Left lobe of liver (tissue), 2 donors: ENCODE results near the gene PAGE2B. TPM values are rescaled to one million over a fixed set of nuclear protein-coding genes. Genes with fewer than 3 reads are reported as not detected.
"Not testable (repeated sequence)": the region's sequence is repeated elsewhere in the genome, so short reads cannot be mapped to it uniquely, and the experiment has no call there.

Experiments
- ATAC-seq: fragments of 200-7000 bp; cut with Tn5 transposase; one replicate; pipeline ENCODE4 v1.9.1; 2020; ENCODE audit warnings: mild to moderate bottlenecking, moderate library complexity
- DNase-seq: peaks from one replicate; pipeline ENCODE4 v3.0.0-alpha.2; 2020; ENCODE audit warnings: low spot score
- total RNA-seq: library from RNA; stranded (reverse); gene quantifications from one replicate; pipeline ENCODE4 v1.2.1, GENCODE V29; 2021
- donor health status: DM: no; HTN: no; CAD: no; lungs with moderate emphysema.
- donor health status: DM: no; HTN: yes; CAD: no.

PAGE2B gene
- total RNA-seq, 1 donor from 2014 or later = not detected

DNA sequence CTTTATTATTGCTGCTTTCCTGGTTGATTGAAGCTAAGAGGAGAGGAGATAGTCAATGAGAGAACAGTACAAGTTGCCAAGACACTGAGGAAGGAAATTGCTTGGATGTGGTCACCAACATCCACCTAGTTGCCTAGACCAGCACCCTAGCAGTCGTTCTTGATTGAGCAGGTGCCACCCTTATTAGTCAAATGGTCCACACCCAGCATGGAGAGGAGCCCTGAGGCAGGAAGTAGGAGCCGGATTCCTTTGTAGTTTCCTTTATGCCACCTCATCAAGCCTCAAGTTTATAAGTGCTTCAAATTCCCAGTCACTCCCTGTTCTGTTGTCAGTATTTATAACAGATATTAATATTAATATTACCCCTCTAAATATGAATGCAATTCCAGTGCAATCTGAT, 33.1 kb downstream of the PAGE2B start:
- ATAC-seq (no peak), DNase-seq (no peak)

DNA sequence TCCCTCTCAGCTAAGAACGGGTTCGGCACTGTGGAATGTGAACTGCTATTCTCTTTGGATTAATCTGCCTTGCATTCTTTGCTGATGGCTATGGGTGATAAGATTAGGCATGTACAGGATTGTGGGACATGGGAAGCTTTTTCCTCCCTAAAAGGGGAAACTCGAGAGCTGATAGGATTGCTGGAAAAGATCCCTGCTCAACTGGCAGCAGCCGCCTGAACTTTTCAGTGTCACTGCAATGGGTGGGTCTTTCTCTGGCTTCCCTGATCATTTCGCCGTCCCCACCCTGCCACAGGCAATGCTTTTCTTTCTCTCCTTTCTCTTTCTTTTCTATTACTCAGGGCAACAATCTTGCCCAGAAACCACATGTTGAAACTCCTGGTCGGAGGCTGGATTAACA, 34.5 kb downstream of the PAGE2B start:
- no peak for ATAC-seq
- no peak for DNase-seq

DNA sequence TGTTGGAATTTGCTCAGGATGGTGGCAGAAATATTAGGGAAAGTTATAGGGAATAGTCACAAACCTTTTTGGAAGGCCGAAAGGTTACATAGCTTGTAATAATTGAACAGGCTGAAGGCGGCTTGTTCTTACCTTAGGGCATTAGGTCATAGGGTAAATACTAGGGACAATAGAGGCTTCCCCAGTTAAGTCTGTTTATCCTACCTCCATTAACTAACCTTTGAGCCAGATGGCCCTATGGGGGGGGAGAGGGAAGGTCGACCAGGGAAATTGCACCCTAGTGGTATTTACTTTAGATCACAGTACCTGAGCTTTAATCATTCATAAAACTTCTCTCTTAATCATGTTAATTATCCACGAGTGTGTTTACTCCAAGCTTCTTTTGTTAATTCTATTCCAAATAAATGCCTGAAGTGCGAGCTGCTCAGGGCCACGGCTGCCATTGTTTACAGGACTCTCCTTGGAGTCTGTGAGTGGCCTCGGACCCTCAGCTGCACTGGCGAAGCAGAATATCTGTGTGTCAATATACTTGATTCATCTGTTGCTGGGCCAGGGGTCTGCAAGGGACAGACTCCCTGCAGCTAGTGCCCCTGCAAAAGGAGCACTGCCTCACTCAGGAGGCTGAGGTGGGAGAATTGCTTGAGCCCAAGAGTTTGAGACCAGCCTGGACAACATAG, 36.9 kb downstream of the PAGE2B start:
- no peak for DNase-seq
- no peak for ATAC-seq

DNA sequence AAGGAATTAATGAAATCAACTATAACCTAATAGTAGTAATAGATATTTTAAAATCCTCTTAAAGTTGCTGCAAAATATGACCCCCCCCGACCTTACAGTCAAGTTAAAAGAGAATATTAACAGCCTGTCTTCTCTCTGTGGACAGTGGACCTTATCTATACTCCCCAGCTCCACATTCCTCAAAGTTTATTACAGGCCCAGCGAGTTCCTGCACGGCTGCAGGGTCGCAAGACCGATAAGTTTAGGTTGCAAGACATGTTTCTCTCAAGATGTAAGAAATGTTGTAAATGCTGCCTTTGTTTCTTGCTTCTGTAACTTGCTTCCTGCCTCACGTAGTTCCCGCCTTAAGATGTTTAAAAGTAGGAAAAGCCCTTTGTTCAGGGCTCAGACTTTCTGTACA, 41.8 kb downstream of the PAGE2B start:
- ATAC-seq, DNase-seq: not testable (repeated sequence)

DNA sequence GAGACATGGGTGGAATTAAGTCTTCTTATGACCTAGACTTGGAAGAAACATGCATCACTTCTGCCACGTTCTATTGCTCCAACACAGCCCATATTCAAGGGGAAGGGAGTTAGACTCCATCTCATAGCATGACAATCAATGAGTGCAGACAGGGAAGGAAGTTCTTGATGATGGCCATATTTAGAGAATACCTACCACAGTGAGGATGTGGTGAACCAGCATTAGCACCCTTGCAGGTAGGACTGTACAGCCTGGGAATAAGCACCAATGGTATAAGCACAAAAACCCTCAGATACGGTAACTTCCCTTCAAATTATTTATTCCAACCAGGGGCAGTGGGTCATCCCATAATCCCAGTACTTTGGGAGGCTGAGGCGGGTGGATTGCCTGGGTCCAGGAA, 43.7 kb downstream of the PAGE2B start:
- ATAC-seq (no peak), DNase-seq (no peak)

DNA sequence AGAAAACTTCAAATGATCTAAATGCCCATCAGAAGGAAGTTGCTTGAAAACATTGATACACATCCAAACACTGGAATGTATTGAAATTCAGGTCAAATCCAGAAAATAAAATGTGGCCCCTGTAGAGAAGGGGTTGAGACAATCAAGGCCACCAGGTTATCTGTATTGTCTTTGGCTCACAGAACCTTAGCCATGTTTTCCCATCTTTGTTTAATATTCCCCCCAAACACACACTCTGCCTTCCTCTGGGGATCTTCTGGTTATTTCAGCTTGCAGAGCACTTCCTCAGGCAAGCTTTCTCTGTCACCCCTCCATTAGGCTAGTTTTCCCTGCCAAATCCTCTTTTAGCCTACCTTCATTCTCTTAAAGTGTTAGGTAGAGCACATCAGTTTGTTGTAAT, 44.4 kb downstream of the PAGE2B start:
- ATAC-seq = no peak
- DNase-seq = no peak

DNA sequence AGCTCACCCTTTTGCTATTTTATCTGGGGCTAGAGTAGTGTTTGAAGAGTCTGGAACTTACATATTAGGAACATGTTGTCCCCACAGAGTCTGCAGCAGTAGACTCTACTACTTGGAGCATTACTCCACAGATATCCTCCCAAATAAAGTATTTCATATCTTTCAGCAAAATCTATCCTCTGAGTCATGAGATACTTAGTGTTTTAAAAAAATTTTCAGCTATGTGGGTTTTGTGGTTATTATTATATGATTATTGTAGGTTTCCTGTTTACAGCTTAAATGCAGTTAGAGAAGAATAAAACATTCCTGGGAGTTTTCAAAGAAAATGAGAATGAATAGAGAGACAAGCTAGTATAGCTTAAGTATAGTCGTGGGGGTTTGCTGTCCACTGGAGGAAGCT, 44.9 kb downstream of the PAGE2B start:
- ATAC-seq (no peak), DNase-seq (no peak)

DNA sequence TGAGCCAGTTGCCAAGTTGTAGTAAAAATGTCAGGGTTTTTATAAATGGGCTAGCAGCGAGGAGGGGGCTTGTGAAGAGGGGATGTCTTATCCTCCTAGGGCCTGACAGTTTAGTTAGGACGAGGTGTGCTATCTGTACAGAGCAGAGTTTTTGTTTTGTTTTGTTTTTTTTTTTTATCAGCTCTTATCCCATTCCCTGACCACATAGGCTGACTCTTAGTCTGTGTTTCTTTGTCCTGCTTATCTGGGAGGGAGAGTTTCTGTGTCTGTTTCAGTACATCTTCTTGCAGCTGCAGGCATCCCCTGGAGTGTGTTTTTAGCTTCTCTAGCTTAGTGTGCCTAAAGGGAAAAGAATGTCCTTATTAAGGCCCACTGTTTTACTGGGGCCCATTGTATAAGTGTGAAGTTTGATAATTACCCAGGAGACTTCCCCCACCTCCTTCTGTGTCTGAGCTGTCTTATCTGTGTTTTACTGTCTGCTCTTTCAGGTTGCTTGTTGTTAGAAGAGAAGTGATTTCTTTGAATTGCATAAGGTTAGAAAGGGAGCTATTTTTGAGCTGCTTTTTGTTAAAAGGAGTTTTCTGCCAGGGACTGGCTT, 46.0 kb downstream of the PAGE2B start:
- ATAC-seq = no peak
- DNase-seq = no peak

DNA sequence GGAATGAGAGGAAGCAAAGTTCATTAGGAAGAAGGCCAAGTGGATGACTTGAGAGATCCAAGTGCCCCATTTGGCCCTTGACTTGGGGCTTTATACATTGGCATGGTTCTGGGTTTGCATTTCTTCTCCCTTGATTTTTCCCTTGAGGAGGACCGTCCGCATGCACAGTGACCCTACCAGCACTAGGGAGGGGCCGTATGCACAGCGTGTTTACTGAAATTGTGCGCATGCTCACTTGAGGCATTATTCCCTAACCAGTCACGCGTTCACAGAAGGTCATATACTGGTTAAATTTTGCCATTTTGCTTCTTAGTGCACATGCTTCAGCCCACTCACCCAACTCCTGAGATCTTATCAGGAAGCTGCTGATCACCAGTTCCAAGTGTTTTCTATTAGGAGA, 49.1 kb downstream of the PAGE2B start:
- no peak for ATAC-seq
- no peak for DNase-seq

DNA sequence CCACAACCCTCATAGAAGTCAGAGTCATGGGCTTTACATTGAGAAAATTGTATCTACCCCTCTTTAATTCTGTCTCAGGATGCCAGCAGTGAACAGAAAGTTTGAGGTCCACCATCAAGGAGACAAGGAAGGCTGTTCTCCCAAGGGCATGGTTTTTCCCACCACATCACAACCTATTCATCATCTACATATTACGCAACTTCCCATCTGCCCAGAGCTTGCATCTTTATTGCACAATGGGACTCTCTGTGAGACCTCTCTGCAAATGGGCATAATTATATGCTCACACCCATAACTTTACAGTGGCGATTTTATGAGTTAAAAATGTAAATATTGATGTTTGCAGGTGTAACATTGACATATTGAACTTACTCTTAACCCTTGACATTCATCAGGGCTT, 52.9 kb downstream of the PAGE2B start:
- ATAC-seq (no peak), DNase-seq (no peak)

Other genes starting within 250 kb of the PAGE2B start
- gene TRO, start 154.2 kb upstream of the PAGE2B start, total RNA-seq = 0.70 TPM
- 24.0 TPM for gene PFKFB1, start 80.8 kb upstream of the PAGE2B start, total RNA-seq
- 6.7 TPM for gene APEX2, start 74.7 kb upstream of the PAGE2B start, total RNA-seq
- gene ALAS2, start 44.1 kb upstream of the PAGE2B start, total RNA-seq = 1.9 TPM
- not detected for gene PAGE2, start 14.0 kb downstream of the PAGE2B start, total RNA-seq
- 0.73 TPM for gene PAGE5, start 145.3 kb downstream of the PAGE2B start, total RNA-seq
- not detected for gene PAGE3, start 189.9 kb downstream of the PAGE2B start, total RNA-seq